Tibial artery (tissue), 4 donors: ENCODE measurements around the gene CPD.
"Not testable (repeated sequence)": the region's sequence is repeated elsewhere in the genome, so short reads cannot be mapped to it uniquely, and the experiment has no call there.

ENCODE experiments used
- DNase-seq, 2 donors: peaks; one replicate each; pipeline ENCODE4 v3.0.0-alpha.2; 2019
- H3K27ac ChIP-seq, 2 donors: fragments of 200-600 bp; sonication (generic) in 1 of 2; 1 replicate in 1 of 2; 2 replicates in 1 of 2; pipeline ENCODE4 v1.5.1; 2018 to 2019; ENCODE audit warnings: mild to moderate bottlenecking in 1 of 2
- H3K27me3 ChIP-seq, 2 donors: fragments of 200-600 bp; sonication (generic) in 1 of 2; one replicate each; pipeline versions ENCODE4 v1.5.1 to v1.6.0; 2016 to 2019
- H3K36me3 ChIP-seq, 3 donors: fragments of 200-600 bp; sonication (generic) in 2 of 3; one replicate each; pipeline ENCODE4 v1.5.1; 2016 to 2019; ENCODE audit warnings: mild to moderate bottlenecking in 2 of 3
- H3K4me1 ChIP-seq, 4 donors: fragments of 200-600 bp; sonication (generic) in 2 of 4; 1 replicate in 3 of 4; 2 replicates in 1 of 4; pipeline ENCODE4 v1.5.1; 2016 to 2019
- H3K4me3 ChIP-seq, 2 donors: fragments of 200-600 bp; sonication (generic) in 1 of 2; 1 replicate in 1 of 2; 2 replicates in 1 of 2; pipeline ENCODE4 v1.5.1; 2018 to 2019; ENCODE audit warnings: mild to moderate bottlenecking in 2 of 2
- H3K9me3 ChIP-seq, 3 donors: fragments of 200-600 bp; sonication (generic) in 1 of 3; one replicate each; pipeline ENCODE4 v1.5.1; 2016 to 2019
- CTCF ChIP-seq, 2 experiments: fragments of 200-600 bp in 1 of 2; fragments of 450-650 bp in 1 of 2; IDR thresholded peaks; one replicate each; pipeline ENCODE4 v1.5.1; 2017 to 2019; ENCODE audit warnings: antibody characterized with exemption in 2 of 2, mild to moderate bottlenecking in 1 of 2, moderate library complexity in 1 of 2
- intact Hi-C: fragments of 100-400 bp; cut with DNase I; formaldehyde crosslinking; loops from one replicate; pipeline ENCODE4 v1.15.0; 2023; ENCODE audit warnings: low total_unique reads

The CPD gene

DNA sequence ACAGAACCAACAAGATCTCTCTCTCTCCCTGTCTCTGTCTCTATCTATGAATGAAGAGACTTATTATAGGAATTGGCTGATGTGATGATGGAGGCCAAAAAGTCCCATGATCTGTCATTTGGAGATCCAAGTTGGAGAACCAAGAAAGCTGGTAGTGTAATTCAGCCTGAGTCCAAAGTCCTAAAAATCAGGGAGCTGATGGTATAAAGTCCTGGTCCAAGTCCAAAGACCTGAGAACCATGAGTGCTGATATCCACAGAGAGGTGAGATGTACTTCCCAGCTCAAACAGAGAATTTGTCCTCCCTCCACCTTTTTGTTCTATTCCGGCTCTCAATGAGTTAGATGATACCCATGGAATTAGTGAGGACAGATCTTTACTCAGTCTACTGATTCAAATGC lies 29.5 kb upstream of the CPD start:
- no peak overlapping the region for H3K4me3 ChIP-seq
- peaks cover 0 to 3% (median 0%) of the 10 kb centered on the region in 3 donors for H3K9me3 ChIP-seq
- no peak for DNase-seq
- H3K36me3 ChIP-seq = no peaks in the 10 kb centered on the region
- TF ChIP-seq CTCF (IDR thresholded peaks at IDR 0.05) = no peak
- H3K4me1 ChIP-seq = peaks cover 0 to 13% (median 0%) of the 10 kb centered on the region in 4 donors
- no peaks in the 10 kb centered on the region for H3K27me3 ChIP-seq
- H3K27ac ChIP-seq = no peak overlapping the region
- intact Hi-C loops = no loop called here

- H3K4me1 ChIP-seq, H3K27me3 ChIP-seq, DNase-seq, H3K9me3 ChIP-seq, H3K27ac ChIP-seq, H3K4me3 ChIP-seq, intact Hi-C loops, H3K36me3 ChIP-seq: not testable (repeated sequence)
These were observed 27.5 kb upstream of the CPD start for GRCh38 chr17:30351263-30351662.

GRCh38 chr17:30351735-30352134 lies 27.0 kb upstream of the CPD start:
- intact Hi-C loops = no loop called here
- Histone ChIP-seq H3K27ac (no peak overlapping the region), H3K27me3 (peaks cover 0 to 6% of the 10 kb centered on the region in 2 donors), H3K9me3 (peaks cover 0 to 3% (median 0%) of the 10 kb centered on the region in 3 donors), H3K4me3 (no peak overlapping the region), H3K4me1 (no peaks in the 10 kb centered on the region), H3K36me3 (no peaks in the 10 kb centered on the region)
- no peak for TF ChIP-seq CTCF (IDR thresholded peaks at IDR 0.05)
- no peak for DNase-seq

- Histone ChIP-seq H3K9me3 (peaks cover 0 to 3% (median 0%) of the 10 kb centered on the region in 3 donors), H3K27me3 (peaks cover 0 to 6% of the 10 kb centered on the region in 2 donors), H3K4me1 (no peaks in the 10 kb centered on the region), H3K36me3 (no peaks in the 10 kb centered on the region), H3K27ac (no peak overlapping the region), H3K4me3 (no peak overlapping the region)
- no peak for DNase-seq
- intact Hi-C loops = no loop called here
- no peak for TF ChIP-seq CTCF (IDR thresholded peaks at IDR 0.05)
These were observed 26.4 kb upstream of the CPD start for GRCh38 chr17:30352240-30352814.

GRCh38 chr17:30354701-30355100 lies 24.0 kb upstream of the CPD start:
- H3K27me3 ChIP-seq = peaks cover 0 to 6% of the 10 kb centered on the region in 2 donors
- DNase-seq = no peak
- intact Hi-C loops = no loop called here
- no peak for TF ChIP-seq CTCF (IDR thresholded peaks at IDR 0.05)
- peaks cover 0 to 3% (median 0%) of the 10 kb centered on the region in 3 donors for H3K9me3 ChIP-seq
- no peaks in the 10 kb centered on the region for H3K4me1 ChIP-seq
- H3K27ac ChIP-seq = no peak overlapping the region
- no peaks in the 10 kb centered on the region for H3K36me3 ChIP-seq
- H3K4me3 ChIP-seq = no peak overlapping the region

DNA sequence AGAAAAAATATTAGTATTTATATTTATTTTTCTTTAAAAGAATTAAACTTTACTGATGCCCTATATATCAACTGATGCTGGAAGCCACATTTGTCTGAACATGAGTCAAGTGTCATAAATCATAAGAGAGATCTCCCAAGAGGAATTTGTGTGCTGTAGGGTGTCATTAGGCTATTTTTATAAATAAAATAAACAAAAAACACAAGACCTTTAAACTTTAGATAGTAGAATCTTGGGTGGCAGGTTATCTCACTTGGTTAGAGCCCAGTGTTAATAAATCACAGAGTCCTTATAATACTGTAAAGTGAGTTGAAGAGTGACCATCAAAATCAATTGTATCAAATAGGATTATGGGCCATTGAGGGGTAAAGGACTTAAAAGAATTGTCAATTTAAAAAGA lies 21.3 kb upstream of the CPD start:
- Histone ChIP-seq H3K9me3 (peaks cover 0 to 16% (median 5%) of the 10 kb centered on the region in 3 donors), H3K27me3 (peaks cover 0 to 6% of the 10 kb centered on the region in 2 donors), H3K27ac (no peak overlapping the region), H3K4me1 (no peaks in the 10 kb centered on the region), H3K36me3 (no peaks in the 10 kb centered on the region), H3K4me3 (no peak overlapping the region)
- no peak for DNase-seq
- no peak for TF ChIP-seq CTCF (IDR thresholded peaks at IDR 0.05)
- intact Hi-C loops = no loop called here
